GM19455 (cell line): ENCODE measurements around the gene PLA2G4B.

Source experiments
- ATAC-seq: cut with Tn5 transposase; IDR thresholded peaks from one replicate; pipeline ENCODE4 v1.9.1; 2021; ENCODE audit not compliant: unreplicated experiment

Gene PLA2G4B

DNA sequence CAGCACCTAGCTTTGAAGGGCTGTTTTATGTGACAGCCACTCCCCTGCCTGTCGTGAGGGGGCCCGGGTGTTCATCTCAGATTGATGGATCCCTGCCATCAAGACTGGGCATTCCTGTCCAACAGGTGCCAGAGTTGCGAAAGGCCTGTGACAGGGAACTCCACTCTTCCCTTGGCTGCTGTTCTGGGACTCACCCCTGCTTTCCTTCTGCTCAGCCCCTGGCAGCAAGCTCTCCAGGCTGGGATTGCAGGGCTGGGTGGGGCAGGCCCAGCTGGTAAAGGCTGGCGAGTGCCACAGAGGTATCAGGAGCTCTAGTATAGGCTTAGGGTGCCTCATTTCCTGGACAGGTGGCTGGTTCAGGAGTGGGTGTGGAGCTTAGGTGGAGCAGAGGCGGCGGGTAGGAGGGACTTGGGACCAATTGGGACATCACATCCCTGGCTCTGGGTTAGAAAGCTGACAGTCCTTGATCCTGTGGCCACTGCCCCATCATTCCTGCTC is at the start of gene PLA2G4B:
Gene PLA2G4B (plus strand): TSS at position 448 of the 498 bp plus-strand sequence. CDS start 67 bp downstream, outside the sequence.
- ATAC-seq: no peak

GRCh38 chr15:41789236-41789635 is 49.4 kb upstream of the PLA2G4B start:
- ATAC-seq: no peak

GRCh38 chr15:41789662-41790061 is 49.0 kb upstream of the PLA2G4B start:
- no peak for ATAC-seq

- ATAC-seq: no peak
These were observed 48.5 kb upstream of the PLA2G4B start for GRCh38 chr15:41790169-41790568.

- no peak for ATAC-seq
These were observed 47.7 kb upstream of the PLA2G4B start for GRCh38 chr15:41790756-41791546.

- no peak for ATAC-seq
These were observed 47.1 kb upstream of the PLA2G4B start for GRCh38 chr15:41791547-41791937.

DNA sequence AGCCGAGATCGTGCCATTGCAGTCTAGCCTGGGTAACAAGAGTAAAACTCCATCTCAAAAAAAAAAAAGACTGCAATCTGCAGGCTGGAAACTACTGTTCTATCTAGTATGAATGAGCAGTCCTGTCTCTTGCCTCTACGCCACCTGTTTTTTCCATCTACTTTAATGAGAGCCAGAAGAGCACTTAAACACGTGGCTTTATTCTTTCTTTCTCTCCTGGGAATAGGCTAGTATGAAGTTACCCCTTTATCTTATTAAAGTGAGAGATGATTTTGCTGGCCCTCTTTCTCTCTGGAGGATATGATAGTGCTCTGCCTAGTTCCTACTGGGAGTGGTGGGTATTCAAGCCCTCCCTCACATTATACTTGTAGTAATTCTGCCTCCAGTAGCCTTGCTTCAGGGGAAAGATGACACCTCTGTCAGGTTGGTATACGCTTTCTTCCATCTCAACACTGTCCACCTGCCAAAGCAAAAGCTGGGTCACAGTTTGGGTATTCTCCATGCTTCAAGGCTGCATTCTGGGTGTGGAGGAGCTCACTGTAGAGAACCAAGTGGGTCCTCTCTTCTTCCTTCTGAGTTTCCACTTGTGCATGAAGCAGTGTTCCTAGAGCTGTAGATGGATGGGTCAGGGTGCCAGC is 46.5 kb upstream of the PLA2G4B start:
- no peak for ATAC-seq

DNA sequence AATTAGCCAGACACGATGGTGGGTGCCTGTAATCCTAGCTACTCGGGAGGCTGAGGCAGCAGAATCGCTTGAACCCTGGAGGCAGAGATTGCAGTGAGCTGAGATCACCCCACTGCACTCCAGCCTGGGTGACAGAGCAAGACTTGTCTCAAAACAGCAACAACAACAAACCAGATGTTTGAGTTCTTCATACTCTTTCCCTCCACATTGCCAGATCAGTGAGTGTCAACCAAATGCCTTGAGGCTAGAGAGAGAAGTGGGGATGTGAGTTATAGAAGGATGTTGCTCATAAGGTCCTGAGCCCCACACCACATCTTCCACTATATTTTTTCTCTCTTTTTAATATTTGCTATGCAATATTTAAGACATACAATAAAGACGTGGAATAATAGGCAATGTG is 44.6 kb upstream of the PLA2G4B start:
- ATAC-seq: no peak

DNA sequence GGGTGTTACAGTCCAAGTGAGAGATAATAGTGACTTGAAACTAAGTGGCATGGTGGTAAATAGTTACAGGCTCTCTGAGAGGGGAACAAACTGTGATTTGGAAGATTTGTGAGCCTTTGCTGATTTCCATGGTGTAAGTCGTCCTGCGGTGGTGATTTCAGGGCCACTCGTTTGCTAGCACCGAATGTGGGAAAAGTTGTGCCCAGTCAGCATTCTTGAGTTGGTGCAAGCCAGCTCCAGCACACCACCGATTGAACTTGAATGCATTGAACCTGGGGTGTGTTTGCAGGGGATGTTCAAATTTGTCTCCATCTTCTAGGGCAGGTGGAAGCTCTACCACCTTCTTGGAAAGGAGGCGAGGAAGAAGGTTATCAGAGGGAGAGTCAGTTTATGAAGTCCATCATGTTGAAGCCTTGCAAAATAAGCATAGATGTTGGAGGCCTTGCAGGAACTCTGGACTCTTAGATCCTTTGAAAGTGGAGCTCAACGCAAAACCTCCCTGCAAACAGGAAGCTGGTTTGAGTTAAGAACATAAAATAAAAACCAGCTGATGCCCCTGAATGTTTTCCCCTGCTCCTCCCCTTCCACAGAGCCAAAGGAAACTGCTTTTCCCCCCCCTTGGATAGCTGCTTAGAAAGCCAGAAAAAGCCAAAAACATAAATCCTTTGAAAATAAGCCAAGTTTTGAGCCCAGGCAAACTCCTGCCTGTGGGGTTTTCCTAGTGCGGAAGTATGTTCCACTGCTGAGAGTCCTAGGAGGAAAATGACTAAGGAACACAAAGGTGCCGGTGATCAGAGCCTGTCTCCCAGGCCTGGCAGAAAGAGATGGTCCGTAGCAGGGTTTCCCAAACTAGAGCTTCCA is 42.4 kb upstream of the PLA2G4B start:
- no peak for ATAC-seq

- no peak for ATAC-seq
These were observed 41.3 kb upstream of the PLA2G4B start for GRCh38 chr15:41797201-41797944.

- ATAC-seq: no peak
These were observed 39.8 kb upstream of the PLA2G4B start for GRCh38 chr15:41798607-41799487.

GRCh38 chr15:41799488-41799805 is 39.2 kb upstream of the PLA2G4B start:
- ATAC-seq: no peak

- no peak for ATAC-seq
These were observed 37.5 kb upstream of the PLA2G4B start for GRCh38 chr15:41801185-41801584.

GRCh38 chr15:41801850-41802455 is 36.7 kb upstream of the PLA2G4B start:
- ATAC-seq: no peak

- no peak for ATAC-seq
These were observed 34.3 kb upstream of the PLA2G4B start for GRCh38 chr15:41804361-41804760.

DNA sequence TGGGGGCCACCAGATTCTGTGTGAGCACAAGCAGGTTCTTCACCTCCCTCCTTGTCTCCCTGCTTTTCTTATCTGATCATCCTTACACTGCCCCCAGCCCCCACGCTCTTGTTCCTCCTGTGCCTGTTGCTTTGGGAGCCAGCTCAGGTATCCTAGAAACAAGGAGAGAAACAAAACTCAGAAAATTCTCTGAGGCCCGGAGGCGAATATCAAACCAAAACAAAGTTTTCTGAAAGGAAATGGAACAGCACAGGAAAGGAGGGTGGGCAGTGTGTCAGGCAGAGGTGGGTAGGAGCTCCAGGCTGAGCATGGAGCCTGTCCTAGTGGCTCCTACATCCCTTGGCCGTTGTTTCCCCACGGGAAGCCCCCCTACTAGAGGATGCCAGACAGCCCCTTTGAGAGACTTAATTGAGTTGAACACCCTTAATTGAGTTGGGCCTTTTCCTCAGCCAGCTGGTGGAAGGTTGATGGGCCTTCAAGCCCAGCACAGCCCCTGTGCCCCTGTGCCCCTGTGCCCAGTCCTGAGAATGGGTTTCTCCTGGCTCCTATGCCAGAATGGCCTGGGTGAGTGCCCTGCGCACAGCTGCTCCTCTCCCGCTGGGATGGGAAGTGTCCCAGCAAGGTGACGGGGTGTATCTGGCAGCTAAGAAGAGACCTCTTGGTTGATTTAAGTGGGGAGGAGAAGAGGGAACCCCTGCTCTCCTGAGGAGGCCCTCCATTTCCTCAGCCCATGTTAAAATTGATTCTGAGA is 33.6 kb upstream of the PLA2G4B start:
- ATAC-seq: no peak

DNA sequence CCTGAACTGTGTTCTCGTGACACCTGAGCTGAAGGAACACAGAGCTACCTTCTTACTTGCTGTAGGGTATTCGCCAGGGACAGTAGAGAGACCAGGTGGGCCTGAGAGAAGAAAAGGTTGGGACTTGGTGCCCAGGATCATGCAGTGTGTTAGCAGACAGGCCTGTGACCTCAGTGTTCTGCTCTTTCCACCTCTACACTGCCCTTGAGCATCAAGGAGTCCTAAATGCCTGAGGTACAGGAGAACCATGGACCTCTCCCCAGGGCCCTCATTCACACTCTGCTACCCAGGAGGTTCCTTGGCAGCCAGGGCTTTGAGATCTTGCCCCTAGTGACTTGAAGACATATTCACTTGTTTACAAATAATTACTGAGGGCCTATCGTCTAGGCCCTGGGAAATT is 32.9 kb upstream of the PLA2G4B start:
- ATAC-seq: no peak

GRCh38 chr15:41806291-41807181 is 32.1 kb upstream of the PLA2G4B start:
- no peak for ATAC-seq
